MM.1S (cell line): ENCODE data around the gene KLHDC7A.

Source experiments
- DNase-seq: peaks from one replicate; pipeline ENCODE4 v3.0.0-alpha.2; 2015
- H2AFZ ChIP-seq: fragments of 300-600 bp; sonication (generic); 2 replicates; pipeline ENCODE4 v1.6.0; 2016; ENCODE audit warnings: antibody characterized with exemption, low read length
- H3F3A ChIP-seq: fragments of 300-600 bp; sonication (generic); 2 replicates; pipeline ENCODE4 v1.6.1; 2016; ENCODE audit warnings: mild to moderate bottlenecking, antibody characterized with exemption, low read length, moderate library complexity, mixed read lengths; ENCODE audit not compliant: insufficient read depth
- H3K27ac ChIP-seq: fragments of 300-600 bp; sonication (generic); 2 replicates; pipeline ENCODE4 v1.5.1; 2016; ENCODE audit warnings: mild to moderate bottlenecking, low read length
- H3K27me3 ChIP-seq: fragments of 300-600 bp; sonication (generic); replicated peaks from 2 replicates; pipeline ENCODE4 v1.6.0; 2016; ENCODE audit warnings: low read length; ENCODE audit not compliant: insufficient read depth
- H3K36me3 ChIP-seq: fragments of 300-600 bp; sonication (generic); replicated peaks from 2 replicates; pipeline ENCODE4 v1.6.1; 2016; ENCODE audit warnings: mild to moderate bottlenecking, low read length, mixed read lengths; ENCODE audit not compliant: insufficient read depth
- H3K4me1 ChIP-seq: fragments of 300-600 bp; sonication (generic); 2 replicates; pipeline ENCODE4 v1.6.1; 2016; ENCODE audit warnings: low read length, mixed read lengths
- H3K4me2 ChIP-seq: fragments of 300-600 bp; sonication (generic); 2 replicates; pipeline ENCODE4 v1.6.0; 2016; ENCODE audit warnings: low read depth, low read length
- H3K4me3 ChIP-seq: fragments of 300-600 bp; sonication (generic); 2 replicates; pipeline ENCODE4 v1.5.1; 2016; ENCODE audit warnings: low read length, mixed read lengths
- H3K79me2 ChIP-seq: fragments of 300-600 bp; sonication (generic); 2 replicates; pipeline ENCODE4 v1.6.1; 2016; ENCODE audit warnings: mixed run types, low read length, mixed read lengths
- H3K9ac ChIP-seq: fragments of 300-600 bp; sonication (generic); 2 replicates; pipeline ENCODE4 v1.6.1; 2016; ENCODE audit warnings: low read length, mixed read lengths
- H3K9me2 ChIP-seq: fragments of 300-600 bp; sonication (generic); replicated peaks from 2 replicates; pipeline ENCODE4 v1.6.1; 2016; ENCODE audit warnings: mild to moderate bottlenecking, low read length, mixed read lengths; ENCODE audit not compliant: insufficient read depth
- H3K9me3 ChIP-seq: fragments of 300-600 bp; sonication (generic); replicated peaks from 2 replicates; pipeline ENCODE4 v1.6.1; 2016; ENCODE audit warnings: mild to moderate bottlenecking, low read length, mixed read lengths; ENCODE audit not compliant: insufficient read depth
- H4K20me1 ChIP-seq: fragments of 300-600 bp; sonication (generic); 2 replicates; pipeline ENCODE4 v1.6.1; 2016; ENCODE audit warnings: mild to moderate bottlenecking, low read length, moderate library complexity, mixed read lengths; ENCODE audit not compliant: insufficient read depth
- CTCF ChIP-seq: fragments of 300-600 bp; sonication (generic); IDR thresholded peaks from 2 replicates; pipeline ENCODE4 v1.5.1; 2016; ENCODE audit warnings: antibody characterized with exemption, low read length, mixed read lengths
- EZH2 ChIP-seq: fragments of 300-600 bp; sonication (generic); optimal IDR thresholded peaks from 2 replicates; pipeline ENCODE3; 2017; ENCODE audit warnings: low read depth, mild to moderate bottlenecking, antibody characterized with exemption, low read length, mixed read lengths
- EZH2phosphoT487 ChIP-seq: fragments of 300-600 bp; sonication (generic); IDR thresholded peaks from 2 replicates; pipeline ENCODE4 v1.6.1; 2018; ENCODE audit warnings: antibody characterized with exemption, low read length

Gene KLHDC7A

GRCh38 chr1:18485227-18485626 lies 4.5 kb downstream of the KLHDC7A start:
- no peaks in the 10 kb centered on the region for H3K9me2 ChIP-seq
- no peaks in the 10 kb centered on the region for H4K20me1 ChIP-seq
- H3K4me3 ChIP-seq = no peak overlapping the region
- H3K4me2 ChIP-seq = no peak overlapping the region
- no peak overlapping the region for H3K9ac ChIP-seq
- H3F3A ChIP-seq = no peaks in the 10 kb centered on the region
- no peak overlapping the region for H3K27ac ChIP-seq
- no peaks in the 10 kb centered on the region for H3K4me1 ChIP-seq
- no peaks in the 10 kb centered on the region for H3K9me3 ChIP-seq
- H3K36me3 ChIP-seq = no peaks in the 10 kb centered on the region
- no peak overlapping the region for H2AFZ ChIP-seq
- DNase-seq = no peak
- H3K27me3 ChIP-seq = peaks cover 95% of the 10 kb centered on the region
- TF ChIP-seq CTCF = no peak
- TF ChIP-seq EZH2phosphoT487 = no peak
- no peak for TF ChIP-seq EZH2
- H3K79me2 ChIP-seq = no peaks in the 10 kb centered on the region

GRCh38 chr1:18486195-18486594 lies 5.5 kb downstream of the KLHDC7A start:
- no peaks in the 10 kb centered on the region for H3K9me3 ChIP-seq
- no peaks in the 10 kb centered on the region for H3K9me2 ChIP-seq
- H4K20me1 ChIP-seq = no peaks in the 10 kb centered on the region
- H3K9ac ChIP-seq = no peak overlapping the region
- H3K27me3 ChIP-seq = peaks cover 92% of the 10 kb centered on the region
- TF ChIP-seq EZH2 = no peak
- no peak for TF ChIP-seq EZH2phosphoT487
- TF ChIP-seq CTCF = no peak; the same call in 1 of the 2 replicates
- no peaks in the 10 kb centered on the region for H3K79me2 ChIP-seq
- no peak overlapping the region for H2AFZ ChIP-seq
- H3K36me3 ChIP-seq = no peaks in the 10 kb centered on the region
- no peaks in the 10 kb centered on the region for H3K4me1 ChIP-seq
- no peak overlapping the region for H3K4me3 ChIP-seq
- DNase-seq = no peak
- H3F3A ChIP-seq = no peaks in the 10 kb centered on the region
- H3K4me2 ChIP-seq = no peak overlapping the region
- H3K27ac ChIP-seq = no peak overlapping the region

- TF ChIP-seq EZH2phosphoT487 (no peak), EZH2 (no peak), CTCF (no peak)
- Histone ChIP-seq H2AFZ (no peak overlapping the region), H3K36me3 (no peaks in the 10 kb centered on the region), H3K9me3 (no peaks in the 10 kb centered on the region), H3K9ac (no peak overlapping the region), H3F3A (no peaks in the 10 kb centered on the region), H3K79me2 (no peaks in the 10 kb centered on the region), H3K27me3 (peaks cover 87% of the 10 kb centered on the region), H3K4me2 (no peak overlapping the region), H3K4me3 (no peak overlapping the region), H4K20me1 (no peaks in the 10 kb centered on the region), H3K4me1 (no peaks in the 10 kb centered on the region), H3K9me2 (no peaks in the 10 kb centered on the region), H3K27ac (no peak overlapping the region)
- DNase-seq = no peak
Measured at GRCh38 chr1:18489417-18490143, 8.8 kb downstream of the KLHDC7A start.
